ENCODE results near the gene CBLB.

CBLB gene

GRCh38 chr3:105868742-105869530 is at the start of gene CBLB:
CBLB (minus strand) TSS chr3:105869012; CDS start chr3:105867577, 1,435 bp downstream.
- peak; percentile 71 for DNase-seq

- no peak for DNase-seq
Measured at GRCh38 chr3:105916767-105917166, 48.0 kb upstream of the CBLB start.

GRCh38 chr3:105915524-105915923 is 46.7 kb upstream of the CBLB start:
- no peak for DNase-seq

- DNase-seq: no peak
Measured at GRCh38 chr3:105913616-105914015, 44.8 kb upstream of the CBLB start.

- DNase-seq: no peak
Measured at GRCh38 chr3:105912891-105913290, 44.1 kb upstream of the CBLB start.

- no peak for DNase-seq
Measured at GRCh38 chr3:105911496-105911895, 42.7 kb upstream of the CBLB start.

- DNase-seq: no peak
Measured at GRCh38 chr3:105907777-105908176, 39.0 kb upstream of the CBLB start.

GRCh38 chr3:105906836-105907235 is 38.0 kb upstream of the CBLB start:
- no peak for DNase-seq

GRCh38 chr3:105906345-105906744 is 37.5 kb upstream of the CBLB start:
- DNase-seq: no peak

GRCh38 chr3:105905328-105905727 is 36.5 kb upstream of the CBLB start:
- no peak for DNase-seq

GRCh38 chr3:105904678-105905284 is 36.0 kb upstream of the CBLB start:
- DNase-seq: no peak

GRCh38 chr3:105904251-105904650 is 35.4 kb upstream of the CBLB start:
- no peak for DNase-seq

GRCh38 chr3:105899516-105899915 is 30.7 kb upstream of the CBLB start:
- DNase-seq: no peak

- DNase-seq: no peak
Measured at GRCh38 chr3:105891101-105891500, 22.3 kb upstream of the CBLB start.

- DNase-seq: no peak
Measured at GRCh38 chr3:105888621-105889579, 20.1 kb upstream of the CBLB start.

- DNase-seq: no peak
Measured at GRCh38 chr3:105885256-105885655, 16.4 kb upstream of the CBLB start.

- DNase-seq: no peak
Measured at GRCh38 chr3:105883798-105884377, 15.1 kb upstream of the CBLB start.

- no peak for DNase-seq
Measured at GRCh38 chr3:105880681-105881290, 12.0 kb upstream of the CBLB start.

- no peak for DNase-seq
Measured at GRCh38 chr3:105878061-105878460, 9.2 kb upstream of the CBLB start.

GRCh38 chr3:105877336-105877910 is 8.6 kb upstream of the CBLB start:
- no peak for DNase-seq

GRCh38 chr3:105876780-105877327 is 8.0 kb upstream of the CBLB start:
- no peak for DNase-seq

Data from activated CD4-positive, alpha-beta T cell treated with anti-CD3 and anti-CD28 coated beads for 1 hour (primary cell).